B cell (primary cell): ENCODE data around the gene AHNAK. TPM values are rescaled to one million over a fixed set of nuclear protein-coding genes. Genes with fewer than 3 reads are reported as not detected.

Source experiments
- ATAC-seq: fragments of 200-7000 bp; cut with Tn5 transposase; one replicate; pipeline ENCODE4 v1.10.0; 2021; ENCODE audit warnings: low read depth, mild to moderate bottlenecking, moderate number of reproducible peaks, moderate library complexity
- CTCF ChIA-PET: fragments of 350-600 bp; sonication (Branson Sonifier 250); formaldehyde crosslinking; loops from one replicate; lab custom pipeline; 2021; ENCODE audit warnings: antibody characterized with exemption, inconsistent platforms; lab: Charles Lee
- POLR2A ChIA-PET: fragments of 350-600 bp; sonication (Branson Sonifier 250); formaldehyde crosslinking; loops from one replicate; lab custom pipeline; 2021; ENCODE audit warnings: antibody characterized with exemption; lab: Charles Lee
- DNase-seq: peaks from one replicate; pipeline ENCODE4 v3.0.0; 2013
- H2AFZ ChIP-seq: 2 replicates; pipeline ENCODE4 v1.6.1; 2012; ENCODE audit warnings: mild to moderate bottlenecking, low read depth, low read length; ENCODE audit not compliant: insufficient read depth, poor library complexity, severe bottlenecking
- H3K27ac ChIP-seq, 2 donors: 1 replicate in 1 of 2; 2 replicates in 1 of 2; pipeline ENCODE4 v1.5.1; 2012 to 2013; ENCODE audit warnings: low read length in 2 of 2, mild to moderate bottlenecking in 2 of 2, moderate library complexity in 1 of 2
- H3K27me3 ChIP-seq, 4 experiments: fragments of 200-600 bp in 1 of 4; sonication (generic) in 1 of 4; replicated peaks in 1 of 4; 1 replicate in 2 of 4; 2 replicates in 2 of 4; pipeline versions ENCODE4 v1.6.1 to v1.7.0; 2013 to 2016; ENCODE audit warnings: low read length in 3 of 4, mild to moderate bottlenecking in 2 of 4, mixed read lengths in 1 of 4, moderate library complexity in 1 of 4; ENCODE audit not compliant: insufficient read depth in 4 of 4, control insufficient read depth in 3 of 4; ENCODE audit errors: control extremely low read depth in 1 of 4
- H3K36me3 ChIP-seq, 2 experiments: replicated peaks in 1 of 2; 1 replicate in 1 of 2; 2 replicates in 1 of 2; pipeline versions ENCODE4 v1.6.1 to v1.7.1; 2013; ENCODE audit warnings: low read length in 1 of 2; ENCODE audit not compliant: insufficient read depth in 2 of 2, control insufficient read depth in 1 of 2; ENCODE audit errors: control extremely low read depth in 1 of 2, extremely low read depth in 1 of 2
- H3K4me1 ChIP-seq, 2 donors: fragments of 200-600 bp in 1 of 2; sonication (generic) in 1 of 2; 1 replicate in 1 of 2; 2 replicates in 1 of 2; pipeline versions ENCODE4 v1.5.1 to v1.6.1; 2013 to 2017; ENCODE audit warnings: low read length in 2 of 2; ENCODE audit not compliant: control insufficient read depth in 2 of 2, insufficient read depth in 2 of 2
- H3K4me2 ChIP-seq: replicated peaks from 2 replicates; pipeline ENCODE3; 2012; ENCODE audit warnings: mild to moderate bottlenecking, low read depth, low read length; ENCODE audit not compliant: poor library complexity, severe bottlenecking
- H3K4me3 ChIP-seq, 5 experiments: fragments of 200-600 bp in 1 of 5; sonication (generic) in 1 of 5; 1 replicate in 3 of 5; 2 replicates in 2 of 5; pipeline versions ENCODE4 v1.5.1 to v1.7.0; 2011 to 2016; ENCODE audit warnings: low read length in 4 of 5, mild to moderate bottlenecking in 4 of 5, low read depth in 2 of 5, control low read depth in 1 of 5, moderate library complexity in 1 of 5; ENCODE audit not compliant: insufficient read depth in 1 of 5; ENCODE audit errors: control extremely low read depth in 1 of 5, extremely low read depth in 1 of 5
- H3K79me2 ChIP-seq: fragments of 200-600 bp; sonication (generic); one replicate; pipeline ENCODE4 v1.6.0; 2016; ENCODE audit warnings: low read length; ENCODE audit not compliant: control insufficient read depth, insufficient read depth
- H3K9ac ChIP-seq: fragments of 200-600 bp; sonication (generic); 2 replicates; pipeline ENCODE4 v1.6.1; 2017; ENCODE audit warnings: mild to moderate bottlenecking, low read length, moderate library complexity
- H3K9me3 ChIP-seq, 3 donors: one replicate each; pipeline versions ENCODE4 v1.6.1 to v1.7.1; 2013; ENCODE audit warnings: low read length in 2 of 3; ENCODE audit not compliant: control insufficient read depth in 2 of 3, insufficient read depth in 1 of 3; ENCODE audit errors: control extremely low read depth in 1 of 3
- H4K20me1 ChIP-seq: 2 replicates; pipeline ENCODE4 v1.6.0; 2012; ENCODE audit warnings: mild to moderate bottlenecking, low read length; ENCODE audit not compliant: insufficient read depth, control insufficient read depth, poor library complexity, severe bottlenecking
- H3K27ac Mint-ChIP-seq: one replicate; pipeline ENCODE4 v1.8.0; 2021; ENCODE audit warnings: mixed read lengths
- H3K27me3 Mint-ChIP-seq: one replicate; pipeline ENCODE4 v1.8.0; 2021; ENCODE audit warnings: mixed read lengths
- H3K4me1 Mint-ChIP-seq: one replicate; pipeline ENCODE4 v1.8.0; 2021; ENCODE audit warnings: mixed read lengths
- H3K4me3 Mint-ChIP-seq: one replicate; pipeline ENCODE4 v1.8.0; 2021; ENCODE audit warnings: mixed read lengths
- H3K9me3 Mint-ChIP-seq: one replicate; pipeline ENCODE4 v1.8.0; 2022; ENCODE audit warnings: mixed read lengths; ENCODE audit not compliant: insufficient read depth
- CTCF ChIP-seq: fragments of 200-600 bp; IDR thresholded peaks from one replicate; pipeline ENCODE4 v1.8.0; 2022; ENCODE audit warnings: antibody characterized with exemption, mild to moderate bottlenecking
- EZH2 ChIP-seq: IDR thresholded peaks from 2 replicates; pipeline ENCODE4 v1.6.1; 2012; ENCODE audit warnings: borderline replicate concordance, low read depth, mild to moderate bottlenecking, moderate library complexity, low read length; ENCODE audit not compliant: insufficient read depth, poor library complexity, severe bottlenecking
- WGBS: methylation state at CpG from one replicate; pipeline ENCODE4 v1.1.5; 2013; ENCODE audit warnings: missing lambda C conversion rate; ENCODE audit not compliant: insufficient coverage; 5-methylcytosine and 5-hydroxymethylcytosine counted together
- intact Hi-C: fragments of 100-400 bp; cut with micrococcal nuclease; formaldehyde crosslinking; loops from one replicate; pipeline ENCODE4 v1.10.0; 2022
- polyA plus RNA-seq: library from polyadenylated mRNA; depleted of rRNA; stranded (reverse); fragments of >200 nt; gene quantifications from 2 replicates; pipeline ENCODE4 v1.2.3, GENCODE V29; 2012
- total RNA-seq, 2 donors: library from RNA; stranded (reverse); fragments of 120-200 nt in 1 of 2; gene quantifications; 1 replicate in 1 of 2; 2 replicates in 1 of 2; pipeline versions ENCODE4 v1.2.3 to v1.2.4, GENCODE V29; 2013 to 2022

AHNAK gene
- total and polyA plus RNA-seq, 2 donors (not counting 1 experiment from before 2014, with no cell fraction given) = 63.7 to 229 TPM

GRCh38 chr11:62575837-62576236 is 29.2 kb upstream of the AHNAK start:
- H3K9me3 ChIP-seq = peaks cover 0 to 3% (median 0%) of the 10 kb centered on the region in 3 donors
- no peak overlapping the region for H2AFZ ChIP-seq
- no peak overlapping the region for H3K27ac ChIP-seq
- peak overlapping the region; percentile 69 for H3K27ac Mint-ChIP-seq
- H3K79me2 ChIP-seq = peaks cover 15% of the 10 kb centered on the region
- H4K20me1 ChIP-seq = no peaks in the 10 kb centered on the region
- no peak overlapping the region for H3K4me3 ChIP-seq
- no peak for ATAC-seq
- POLR2A ChIA-PET = interaction anchor here (0.5 to 2.3 kb wide), 2 partner anchors 16 to 204 kb away, joined by 3 to 35 read pairs; partner anchors contain the start of gene TUT1
- no peak overlapping the region for H3K9ac ChIP-seq
- peaks cover 4 to 38% of the 10 kb centered on the region in 2 experiments for H3K36me3 ChIP-seq
- H3K9me3 Mint-ChIP-seq = no peaks in the 10 kb centered on the region
- peaks cover 40% of the 10 kb centered on the region for H3K4me1 Mint-ChIP-seq
- H3K4me2 ChIP-seq = no peak overlapping the region
- TF ChIP-seq CTCF = no peak
- CTCF ChIA-PET = no interaction called here
- intact Hi-C loops = loop anchor here (2.0 kb wide), 1 partner anchor 305 kb away; the partner anchor contains the start of gene SLC3A2
- H3K27me3 ChIP-seq = no peaks in the 10 kb centered on the region
- peak overlapping the region; percentile 92 for H3K4me3 Mint-ChIP-seq
- H3K4me1 ChIP-seq = peaks cover 12 to 25% of the 10 kb centered on the region in 2 donors
- H3K27me3 Mint-ChIP-seq = no peaks in the 10 kb centered on the region
- WGBS = 98% methylated on average over 12 of the region's 14 CpGs
- no peak for DNase-seq

GRCh38 chr11:62575156-62575555 is 28.6 kb upstream of the AHNAK start:
- H3K9ac ChIP-seq = peak overlapping the region; percentile 86
- peak overlapping the region; percentile 90 for H3K4me2 ChIP-seq
- Mint-ChIP-seq H3K9me3 (no peaks in the 10 kb centered on the region), H3K4me3 (peak overlapping the region; percentile 92), H3K27ac (peak overlapping the region; percentile 95), H3K27me3 (no peaks in the 10 kb centered on the region), H3K4me1 (peaks cover 44% of the 10 kb centered on the region)
- no peak overlapping the region for H3K27ac ChIP-seq
- H3K27me3 ChIP-seq = no peaks in the 10 kb centered on the region
- no peak overlapping the region for H2AFZ ChIP-seq
- DNase-seq (no peak), ATAC-seq (no peak)
- ChIA-PET POLR2A (interaction anchor here (0.5 to 2.3 kb wide), 5 partner anchors 11 to 203 kb away, joined by 3 to 35 read pairs (median 3); partner anchors contain the start of gene TUT1), CTCF (interaction anchor here (0.6 to 6.1 kb wide), 6 partner anchors 15 to 193 kb away, joined by 3 to 33 read pairs (median 8); partner anchors contain the start of gene TUT1)
- no peaks in the 10 kb centered on the region for H4K20me1 ChIP-seq
- H3K36me3 ChIP-seq = peaks cover 5 to 44% of the 10 kb centered on the region in 2 experiments
- TF ChIP-seq CTCF (no peak), EZH2 (no peak)
- intact Hi-C loops = loop anchor here (2.0 kb wide), 1 partner anchor 306 kb away; the partner anchor contains the start of gene SLC3A2
- H3K4me1 ChIP-seq = peaks cover 12 to 25% of the 10 kb centered on the region in 2 donors
- H3K4me3 ChIP-seq = no peak overlapping the region
- WGBS = 92% methylated on average over 17 of the region's 17 CpGs
- H3K9me3 ChIP-seq = peaks cover 0 to 3% (median 0%) of the 10 kb centered on the region in 3 donors
- peaks cover 18% of the 10 kb centered on the region for H3K79me2 ChIP-seq
